Fibroblast of villous mesenchyme (primary cell): ENCODE results near the gene FOXP2. TPM values are rescaled to one million over a fixed set of nuclear protein-coding genes. Genes with fewer than 3 reads are reported as not detected.

Source experiments
- DNase-seq: peaks from one replicate; pipeline ENCODE4 v3.0.0-alpha.2; 2010; ENCODE audit warnings: low read depth
- H3K4me3 ChIP-seq: 2 replicates; pipeline ENCODE4 v1.5.1; 2011; ENCODE audit warnings: low read depth, mild to moderate bottlenecking, low read length
- CTCF ChIP-seq: IDR thresholded peaks from 2 replicates; pipeline ENCODE4 v1.5.1; 2012; ENCODE audit warnings: low read depth, mild to moderate bottlenecking, low read length; ENCODE audit not compliant: insufficient read depth
- total RNA-seq: library from RNA; depleted of rRNA; stranded (reverse); fragments of >200 nt; gene quantifications from 2 replicates; pipeline ENCODE4 v1.2.3, GENCODE V29; 2012

Gene FOXP2
- total RNA-seq, 1 donor = 0.86 TPM

DNA sequence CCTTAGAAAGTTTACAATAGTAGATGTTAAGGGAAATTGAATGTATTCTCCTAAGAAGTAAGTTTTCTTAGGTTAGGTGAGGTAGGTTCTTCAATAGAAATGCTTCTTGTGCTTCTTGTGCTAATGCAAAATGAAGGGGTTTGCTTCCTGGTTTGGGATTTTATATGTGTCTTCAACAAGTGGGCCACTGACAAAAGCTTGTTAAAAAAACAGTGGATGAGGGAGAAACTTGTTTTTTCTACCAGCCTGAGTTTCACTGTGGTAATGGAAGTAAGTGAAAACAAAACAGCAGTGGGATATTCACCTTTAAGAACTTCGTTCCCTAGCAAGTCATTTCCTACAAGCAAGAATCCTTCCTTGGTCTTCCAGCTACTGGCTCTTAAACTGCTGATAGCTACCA is 107.5 kb downstream of the FOXP2 start:
- H3K4me3 ChIP-seq = no peak overlapping the region
- no peak for TF ChIP-seq CTCF
- no peak for DNase-seq

- H3K4me3 ChIP-seq = no peak overlapping the region
- no peak for DNase-seq
- TF ChIP-seq CTCF = no peak
Measured at GRCh38 chr7:114527589-114527988, 113.0 kb downstream of the FOXP2 start.

- DNase-seq = peak; percentile 82
- H3K4me3 ChIP-seq = no peak overlapping the region
Measured at GRCh38 chr7:114530057-114530611, 115.5 kb downstream of the FOXP2 start.

GRCh38 chr7:114531326-114531725 is 116.7 kb downstream of the FOXP2 start:
- DNase-seq = peak; percentile 60
- no peak overlapping the region for H3K4me3 ChIP-seq
- TF ChIP-seq CTCF = no peak

More at GRCh38 chr7:114530057-114530611, 115.5 kb downstream of the FOXP2 start:
- no peak for TF ChIP-seq CTCF

DNA sequence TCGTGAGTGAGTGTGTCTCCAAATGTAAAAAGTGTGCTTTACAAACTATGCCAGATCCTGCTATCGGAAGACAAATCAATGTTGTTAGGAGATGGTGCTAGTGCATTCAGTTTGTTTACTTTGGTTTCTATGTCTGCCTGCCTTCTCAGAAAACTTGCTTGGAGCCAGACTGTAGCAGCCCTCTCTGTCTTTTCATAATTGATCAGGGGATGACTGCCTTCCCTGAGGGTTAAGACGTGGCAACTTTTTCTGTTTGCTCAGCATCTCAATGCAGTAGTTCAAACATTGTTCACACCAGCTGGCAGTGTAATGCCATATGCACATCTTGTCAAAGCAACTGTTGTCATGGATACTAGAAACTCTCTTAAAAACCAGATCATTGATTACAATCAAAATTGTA is 118.5 kb downstream of the FOXP2 start:
- no peak for TF ChIP-seq CTCF
- peak; percentile 6 for DNase-seq
- H3K4me3 ChIP-seq = no peak overlapping the region

DNA sequence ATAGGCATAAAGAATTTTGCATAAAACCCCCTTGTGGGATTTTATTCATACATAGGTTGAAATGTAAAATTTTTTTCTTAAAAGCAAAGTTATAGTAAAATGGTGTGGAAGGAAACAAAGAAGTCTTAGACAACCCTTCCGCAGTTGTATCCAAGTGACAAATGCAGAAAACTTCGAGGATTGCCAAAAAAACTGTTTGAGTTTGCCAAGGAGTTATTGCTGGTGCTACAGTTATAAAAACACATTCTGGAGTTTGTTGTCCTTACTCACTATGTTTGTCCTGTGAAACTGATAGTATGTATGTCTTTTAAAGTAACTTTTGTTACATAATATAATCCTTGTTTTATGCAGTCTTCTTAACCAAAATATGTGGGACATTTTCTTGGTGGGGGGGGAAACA is 120.3 kb downstream of the FOXP2 start:
- DNase-seq = no peak
- no peak overlapping the region for H3K4me3 ChIP-seq
- no peak for TF ChIP-seq CTCF

GRCh38 chr7:114539575-114539974 is 125.0 kb downstream of the FOXP2 start:
- H3K4me3 ChIP-seq = no peak overlapping the region
- TF ChIP-seq CTCF = peak; percentile 50
- peak; percentile 28 for DNase-seq
